ENCODE results near the gene CORO2A.

The CORO2A gene

DNA sequence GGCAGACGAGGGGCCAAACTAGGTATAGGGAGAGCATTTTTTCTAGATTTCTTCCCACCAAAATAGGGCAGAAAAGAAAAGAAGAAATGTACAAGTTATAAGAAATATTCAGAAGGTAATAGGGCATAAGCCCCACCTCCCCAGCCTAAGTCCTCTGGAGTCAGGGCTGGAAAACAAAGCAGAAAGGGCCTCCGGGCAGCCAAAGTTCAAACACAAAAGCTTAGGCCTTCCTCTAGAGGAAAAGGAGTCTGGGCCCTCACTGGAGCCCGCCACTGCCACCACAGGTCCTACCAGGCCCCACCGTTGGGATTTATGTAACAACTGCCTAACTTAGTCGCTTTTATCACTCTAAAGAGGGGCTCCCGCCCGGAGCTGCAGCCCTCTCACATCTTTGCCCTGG, 35.4 kb upstream of the CORO2A start:
- DNase-seq (ENCODE audit: low spot score in 2 of 2): peak in 1 of 2 experiments; percentile 22
- Histone ChIP-seq H3K9me3 (no peaks in the 10 kb centered on the region), H3K4me3 (no peak overlapping the region), H3K4me1 (no peaks in the 10 kb centered on the region), H3K36me3 (replicated peaks) (no peaks in the 10 kb centered on the region), H3K27me3 (ENCODE audit: low read depth) (no peaks in the 10 kb centered on the region)
- in situ Hi-C loops (cut with MboI; ENCODE audit: low sequenced_read_pairs): no loop called here

DNA sequence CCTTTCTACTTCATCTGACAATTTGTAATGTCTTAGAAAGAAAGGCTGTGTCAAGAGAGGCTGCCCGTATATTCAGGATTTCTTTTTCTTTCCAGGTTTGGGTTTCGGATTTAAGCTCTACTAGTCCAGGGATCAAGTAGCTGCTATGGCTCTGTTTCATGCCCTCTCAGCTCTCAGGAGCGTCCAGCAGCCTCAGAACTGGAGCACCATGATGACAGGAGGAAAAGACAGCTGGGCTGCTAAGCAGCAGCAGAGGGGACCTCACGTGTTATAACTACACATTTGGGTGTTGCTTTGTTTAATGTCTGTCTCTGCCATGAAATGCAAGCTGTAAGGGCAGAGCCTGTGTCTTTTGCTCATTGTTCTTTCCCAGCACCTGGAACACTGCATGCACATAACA, 34.5 kb upstream of the CORO2A start:
- H3K27me3 ChIP-seq (ENCODE audit: low read depth): no peaks in the 10 kb centered on the region
- H3K9me3 ChIP-seq: no peaks in the 10 kb centered on the region
- no peaks in the 10 kb centered on the region for H3K4me1 ChIP-seq
- H3K4me3 ChIP-seq: no peak overlapping the region
- no peaks in the 10 kb centered on the region for H3K36me3 ChIP-seq (replicated peaks)
- in situ Hi-C loops (cut with MboI; ENCODE audit: low sequenced_read_pairs): no loop called here
- DNase-seq (ENCODE audit: low spot score in 2 of 2): no peak

DNA sequence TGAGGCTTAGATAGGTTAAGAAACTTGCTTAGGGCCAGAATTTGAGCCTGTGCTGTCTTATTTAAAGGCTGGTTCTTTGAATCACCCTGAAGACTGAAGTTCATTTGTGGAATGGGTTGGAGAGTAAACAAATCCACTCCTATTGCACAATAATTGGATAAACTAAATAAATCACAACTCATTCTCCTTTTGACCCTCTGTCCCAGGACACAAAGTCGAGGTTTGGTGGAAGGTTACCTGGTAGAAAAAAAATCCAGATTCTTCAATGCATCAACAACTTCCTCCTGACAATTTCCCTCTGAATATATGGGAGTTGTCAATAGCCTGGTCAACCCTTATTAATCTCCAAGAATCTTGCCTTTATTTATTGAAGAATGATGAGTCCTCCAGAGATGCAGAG, 34.1 kb upstream of the CORO2A start:
- Histone ChIP-seq H3K9me3 (no peaks in the 10 kb centered on the region), H3K4me1 (no peaks in the 10 kb centered on the region), H3K36me3 (replicated peaks) (no peaks in the 10 kb centered on the region), H3K4me3 (no peak overlapping the region), H3K27me3 (ENCODE audit: low read depth) (no peaks in the 10 kb centered on the region)
- in situ Hi-C loops (cut with MboI; ENCODE audit: low sequenced_read_pairs): no loop called here
- no peak for DNase-seq (ENCODE audit: low spot score in 2 of 2)

DNA sequence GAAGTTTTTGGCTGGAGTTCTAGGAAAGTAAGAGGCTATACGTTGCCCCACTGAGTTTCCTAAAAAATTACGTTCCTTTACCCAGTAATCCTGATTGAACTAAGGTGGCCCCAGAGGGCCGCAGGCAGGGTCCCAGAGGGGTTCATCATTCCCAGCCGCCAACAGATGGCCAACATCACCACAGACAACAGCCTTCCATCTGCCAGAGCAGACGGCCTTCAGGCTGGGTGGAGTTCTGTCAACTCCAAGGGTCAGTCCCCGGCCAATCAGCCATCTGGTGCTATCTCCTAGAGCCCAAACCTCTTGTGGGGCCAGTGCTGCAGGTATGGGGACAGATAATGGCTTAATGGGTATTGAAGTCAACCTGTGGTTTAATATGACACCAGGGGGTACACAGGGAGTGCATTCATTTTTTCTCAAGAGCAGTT, 32.6 kb upstream of the CORO2A start:
- no peaks in the 10 kb centered on the region for H3K27me3 ChIP-seq (ENCODE audit: low read depth)
- H3K9me3 ChIP-seq: no peaks in the 10 kb centered on the region
- no peaks in the 10 kb centered on the region for H3K36me3 ChIP-seq (replicated peaks)
- no peak for DNase-seq (ENCODE audit: low spot score in 2 of 2)
- in situ Hi-C loops (cut with MboI; ENCODE audit: low sequenced_read_pairs): no loop called here
- H3K4me1 ChIP-seq: no peaks in the 10 kb centered on the region
- no peak overlapping the region for H3K4me3 ChIP-seq

DNA sequence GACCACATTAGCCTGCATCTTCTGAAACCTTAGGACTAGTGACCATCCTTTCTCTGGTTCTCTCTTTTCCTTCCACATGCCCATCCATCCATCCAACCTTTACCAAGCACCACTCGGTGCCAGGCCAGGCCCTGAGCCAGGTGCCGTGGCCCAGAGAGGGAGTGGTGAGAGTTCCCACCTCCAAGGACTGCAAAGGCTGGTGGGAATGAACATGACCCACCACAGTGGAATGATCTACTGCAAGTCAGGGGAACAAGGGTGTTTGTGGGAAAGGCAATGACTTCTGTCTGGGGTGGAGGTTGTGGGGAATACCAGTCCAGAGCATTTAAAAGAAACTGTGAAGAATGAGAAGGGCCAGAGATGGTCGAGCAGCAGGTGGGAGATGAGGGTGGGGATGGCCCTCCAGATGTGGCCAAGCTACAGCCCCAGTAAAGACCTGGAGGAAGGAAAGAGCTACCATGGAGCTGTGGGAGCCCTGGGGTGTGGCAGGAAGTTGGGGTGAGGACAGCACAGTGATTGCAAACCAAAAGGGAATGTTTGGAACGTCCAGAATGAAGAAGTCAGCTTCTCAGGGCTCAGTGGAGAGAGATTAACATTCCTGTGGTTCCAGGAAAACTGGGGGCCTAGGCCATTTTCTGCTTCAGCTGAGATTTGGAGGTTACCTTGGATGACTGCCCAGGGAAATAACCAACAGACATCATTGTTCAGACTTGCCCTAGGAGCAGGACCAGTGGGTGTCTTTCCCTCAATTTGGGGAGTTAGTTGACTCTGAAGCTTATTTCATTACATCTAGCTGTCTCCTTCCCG, 30.7 kb upstream of the CORO2A start:
- Histone ChIP-seq H3K9me3 (no peaks in the 10 kb centered on the region), H3K4me1 (no peaks in the 10 kb centered on the region), H3K27me3 (ENCODE audit: low read depth) (no peaks in the 10 kb centered on the region), H3K36me3 (replicated peaks) (no peaks in the 10 kb centered on the region), H3K4me3 (no peak overlapping the region)
- in situ Hi-C loops (cut with MboI; ENCODE audit: low sequenced_read_pairs): no loop called here
- no peak for DNase-seq (ENCODE audit: low spot score in 2 of 2)

DNA sequence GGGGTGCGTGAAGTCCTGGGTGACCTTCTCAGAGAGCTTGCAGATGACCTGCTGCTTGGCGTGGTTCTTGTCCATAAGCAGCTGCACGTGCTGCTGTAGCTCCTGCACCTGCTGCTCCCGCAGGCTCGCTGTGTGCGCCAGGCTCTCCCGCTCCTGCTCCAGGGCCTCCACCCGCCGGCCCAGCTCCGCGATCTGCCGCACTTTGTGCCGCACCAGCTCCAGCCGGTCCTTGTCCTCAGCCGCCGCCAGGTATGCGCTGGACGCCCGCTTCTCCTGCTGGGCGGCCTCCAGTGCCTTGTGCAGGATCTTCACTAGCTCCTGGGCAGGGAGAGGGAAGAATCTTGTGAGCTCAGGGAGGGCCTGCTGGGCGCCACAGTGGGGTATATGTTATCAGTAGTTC, 28.5 kb upstream of the CORO2A start:
- in situ Hi-C loops (cut with MboI; ENCODE audit: low sequenced_read_pairs): no loop called here
- no peaks in the 10 kb centered on the region for H3K4me1 ChIP-seq
- H3K36me3 ChIP-seq (replicated peaks): no peaks in the 10 kb centered on the region
- no peak for DNase-seq (ENCODE audit: low spot score in 2 of 2)
- no peak overlapping the region for H3K4me3 ChIP-seq
- no peaks in the 10 kb centered on the region for H3K9me3 ChIP-seq
- H3K27me3 ChIP-seq (ENCODE audit: low read depth): no peaks in the 10 kb centered on the region

DNA sequence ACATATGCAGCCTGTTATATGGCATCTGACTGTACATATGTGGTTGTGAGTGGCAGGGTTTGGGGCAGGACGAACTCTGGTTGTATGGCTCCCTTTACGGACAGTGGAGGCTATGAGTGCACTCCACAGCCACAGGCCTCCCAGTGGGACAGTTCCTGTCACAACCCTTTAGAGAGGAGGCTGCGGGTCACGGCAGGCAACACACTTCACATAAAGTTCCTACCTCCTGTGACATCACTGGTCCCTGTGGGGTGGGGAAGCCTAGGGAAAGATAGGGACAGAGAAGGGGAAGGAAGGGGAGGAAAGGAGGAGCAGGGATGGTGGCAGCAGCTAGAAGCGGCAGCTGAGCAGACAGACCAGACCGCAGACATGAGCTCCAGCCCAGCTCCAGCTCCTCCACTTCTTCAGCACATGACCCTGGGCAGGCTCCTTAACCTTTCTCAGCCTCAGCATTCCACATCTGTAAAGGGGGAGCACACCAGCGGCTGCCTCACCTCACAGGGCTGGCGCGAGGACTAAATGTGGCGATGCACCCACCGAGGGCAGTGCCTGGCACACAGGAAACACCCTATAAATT, 27.4 kb upstream of the CORO2A start:
- Histone ChIP-seq H3K4me3 (no peak overlapping the region), H3K27me3 (ENCODE audit: low read depth) (no peaks in the 10 kb centered on the region), H3K9me3 (no peaks in the 10 kb centered on the region), H3K4me1 (no peaks in the 10 kb centered on the region), H3K36me3 (replicated peaks) (no peaks in the 10 kb centered on the region)
- DNase-seq (ENCODE audit: low spot score in 2 of 2): no peak
- in situ Hi-C loops (cut with MboI; ENCODE audit: low sequenced_read_pairs): no loop called here

DNA sequence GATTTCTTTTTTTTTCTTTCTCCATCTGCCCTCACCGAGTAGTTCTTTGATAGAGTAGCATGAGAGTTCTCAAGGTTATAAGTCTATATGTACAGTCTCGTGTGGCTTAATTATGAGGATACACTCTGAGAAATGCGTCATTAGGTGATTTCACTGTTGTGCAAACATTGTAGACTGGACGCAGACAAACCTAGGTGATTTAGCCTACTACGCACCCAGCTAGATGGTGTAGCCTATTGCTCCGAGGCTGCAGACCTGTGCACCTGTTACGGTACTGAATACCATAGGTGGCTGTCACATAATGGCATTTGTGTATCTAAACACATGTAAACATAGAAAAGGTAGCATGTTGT, 26.9 kb upstream of the CORO2A start:
- H3K27me3 ChIP-seq (ENCODE audit: low read depth): no peaks in the 10 kb centered on the region

DNA sequence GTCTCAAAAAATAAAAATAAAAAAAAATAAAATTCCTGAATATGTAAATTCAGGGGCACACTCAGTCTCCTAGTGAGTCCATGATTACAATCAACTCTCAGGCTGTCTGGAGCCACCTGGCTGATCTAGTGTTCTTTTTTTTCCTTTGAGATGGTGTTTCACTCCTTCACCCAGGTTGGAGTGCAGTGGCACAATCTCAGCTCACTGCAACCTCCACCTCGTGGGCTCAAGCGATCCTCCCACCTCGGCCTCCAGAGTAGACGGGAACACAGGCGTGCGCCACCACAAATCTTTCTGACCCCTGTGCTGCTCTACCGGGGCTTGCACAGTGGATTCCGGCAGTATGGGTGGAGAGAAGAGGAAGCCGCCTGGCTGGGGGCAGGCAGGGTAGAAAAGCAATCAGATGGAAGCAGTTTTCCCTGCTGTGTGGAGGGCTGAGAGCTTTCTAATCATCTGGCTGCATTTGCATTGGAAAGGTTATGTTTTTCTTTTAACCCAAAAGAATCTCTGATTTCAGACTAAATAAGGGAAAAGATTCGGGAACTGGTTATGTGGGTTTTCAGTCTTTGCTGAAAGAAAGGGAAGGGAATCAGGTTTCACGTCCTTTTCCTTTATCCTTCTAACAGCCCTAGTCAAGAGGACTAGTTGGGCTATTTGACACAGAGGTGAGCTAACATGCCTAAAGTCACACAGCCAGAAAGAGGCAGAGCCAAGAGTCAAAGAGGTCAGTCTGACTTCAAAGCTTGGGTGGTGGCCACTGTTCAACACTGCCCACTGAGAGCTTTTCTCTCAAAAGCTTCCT, 26.3 kb upstream of the CORO2A start:
- peak in 1 of 2 experiments; percentile 3 for DNase-seq (ENCODE audit: low spot score in 2 of 2)
- in situ Hi-C loops (cut with MboI; ENCODE audit: low sequenced_read_pairs): no loop called here

More for the DNA sequence above, 26.9 kb upstream of the CORO2A start:
- no peak for DNase-seq (ENCODE audit: low spot score in 2 of 2)
- in situ Hi-C loops (cut with MboI; ENCODE audit: low sequenced_read_pairs): no loop called here
- Histone ChIP-seq H3K36me3 (replicated peaks) (no peaks in the 10 kb centered on the region), H3K4me1 (no peaks in the 10 kb centered on the region), H3K4me3 (no peak overlapping the region), H3K9me3 (no peaks in the 10 kb centered on the region)

DNA sequence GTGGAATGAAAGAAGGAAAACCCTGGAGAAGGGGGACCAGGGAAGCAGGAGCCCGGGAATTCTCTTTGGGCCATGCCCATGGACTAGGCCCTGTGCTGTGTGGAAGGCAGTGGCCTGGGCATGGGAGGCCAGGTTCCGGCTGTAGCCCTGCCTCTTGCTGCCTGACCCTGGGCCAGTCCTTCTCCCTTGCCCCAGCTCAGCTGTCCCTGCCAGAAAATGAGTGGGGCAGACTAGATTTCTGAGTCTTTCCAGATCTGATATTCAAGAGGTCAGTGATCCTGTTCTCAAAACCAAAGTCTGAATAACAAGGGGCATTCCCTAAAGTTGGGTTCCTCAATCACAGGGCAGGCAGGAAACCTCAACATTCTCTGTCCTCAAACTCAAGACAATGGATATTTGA, 24.8 kb upstream of the CORO2A start:
- H3K9me3 ChIP-seq: no peaks in the 10 kb centered on the region
- H3K27me3 ChIP-seq (ENCODE audit: low read depth): no peaks in the 10 kb centered on the region
- H3K4me1 ChIP-seq: no peaks in the 10 kb centered on the region
- DNase-seq (ENCODE audit: low spot score in 2 of 2): no peak
- H3K4me3 ChIP-seq: no peak overlapping the region
- in situ Hi-C loops (cut with MboI; ENCODE audit: low sequenced_read_pairs): no loop called here
- H3K36me3 ChIP-seq (replicated peaks): no peaks in the 10 kb centered on the region

More for the DNA sequence above, 26.3 kb upstream of the CORO2A start:
- Histone ChIP-seq H3K36me3 (replicated peaks) (no peaks in the 10 kb centered on the region), H3K27me3 (ENCODE audit: low read depth) (no peaks in the 10 kb centered on the region), H3K9me3 (no peaks in the 10 kb centered on the region), H3K4me3 (no peak overlapping the region), H3K4me1 (no peaks in the 10 kb centered on the region)

DNA sequence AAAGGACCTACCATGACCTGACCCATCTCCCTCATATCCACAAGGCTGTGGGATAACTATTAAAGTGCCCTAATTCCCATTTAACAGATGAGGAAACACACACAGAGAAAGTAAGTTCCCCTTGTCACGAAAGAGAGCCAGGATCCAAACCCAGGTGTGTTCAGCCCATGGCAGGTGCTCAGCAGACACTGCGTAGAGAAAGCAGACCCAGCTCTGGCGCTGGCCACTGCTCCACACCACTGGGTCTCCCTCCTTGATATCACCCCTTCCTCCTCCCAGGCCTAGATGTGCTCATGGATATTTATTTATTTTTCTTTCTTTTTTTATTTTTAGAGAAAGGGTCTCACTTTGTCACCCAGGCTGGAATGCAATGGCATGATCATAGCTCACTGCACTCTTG, 24.0 kb upstream of the CORO2A start:
- Histone ChIP-seq H3K36me3 (replicated peaks) (no peaks in the 10 kb centered on the region), H3K4me1 (no peaks in the 10 kb centered on the region), H3K4me3 (no peak overlapping the region), H3K9me3 (no peaks in the 10 kb centered on the region), H3K27me3 (ENCODE audit: low read depth) (no peaks in the 10 kb centered on the region)
- DNase-seq (ENCODE audit: low spot score in 2 of 2): no peak
- in situ Hi-C loops (cut with MboI; ENCODE audit: low sequenced_read_pairs): no loop called here

DNA sequence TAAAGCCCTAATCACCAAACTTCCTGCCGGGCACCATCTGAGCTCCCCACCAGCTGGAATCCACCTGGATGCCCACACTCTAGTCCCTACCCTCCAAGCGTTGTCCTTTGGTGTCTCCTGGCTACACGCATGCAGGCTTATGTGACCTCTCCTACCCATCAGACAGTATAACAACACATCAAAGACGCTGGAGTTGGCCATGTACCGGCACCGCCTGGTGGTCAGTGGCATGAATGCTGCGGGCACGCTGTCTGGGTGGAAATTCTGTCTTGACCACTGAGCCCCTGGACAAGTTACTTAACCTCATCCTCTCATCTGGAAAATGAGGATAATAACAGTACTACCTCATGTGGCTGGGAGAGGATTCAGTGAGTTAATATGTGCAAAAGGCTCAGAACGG, 23.4 kb upstream of the CORO2A start:
- peak in 1 of 2 experiments; percentile 30 for DNase-seq (ENCODE audit: low spot score in 2 of 2)
- in situ Hi-C loops (cut with MboI; ENCODE audit: low sequenced_read_pairs): no loop called here
- Histone ChIP-seq H3K36me3 (replicated peaks) (no peaks in the 10 kb centered on the region), H3K27me3 (ENCODE audit: low read depth) (no peaks in the 10 kb centered on the region), H3K9me3 (no peaks in the 10 kb centered on the region), H3K4me1 (no peaks in the 10 kb centered on the region), H3K4me3 (no peak overlapping the region)

DNA sequence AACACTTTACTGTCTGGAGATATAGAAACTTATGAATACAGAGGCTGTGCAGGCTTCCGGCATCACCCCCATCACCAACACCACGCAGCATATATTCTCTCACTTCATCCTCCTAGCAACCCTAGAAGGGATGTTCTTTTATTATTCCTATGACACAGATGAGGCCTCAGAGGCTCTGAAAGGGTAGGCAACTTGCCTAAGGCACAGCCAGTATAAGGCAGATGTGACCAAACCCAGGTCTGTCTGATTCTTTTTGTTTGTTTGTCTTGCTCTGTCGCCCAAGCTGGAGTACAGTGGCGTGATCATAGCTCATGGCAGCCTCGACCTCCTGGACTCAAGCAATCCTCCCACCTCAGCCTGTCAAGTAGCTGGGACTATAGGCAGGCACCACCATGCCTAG, 22.8 kb upstream of the CORO2A start:
- Histone ChIP-seq H3K27me3 (ENCODE audit: low read depth) (no peaks in the 10 kb centered on the region), H3K9me3 (no peaks in the 10 kb centered on the region), H3K4me1 (no peaks in the 10 kb centered on the region), H3K36me3 (replicated peaks) (no peaks in the 10 kb centered on the region), H3K4me3 (no peak overlapping the region)
- in situ Hi-C loops (cut with MboI; ENCODE audit: low sequenced_read_pairs): no loop called here
- no peak for DNase-seq (ENCODE audit: low spot score in 2 of 2)

DNA sequence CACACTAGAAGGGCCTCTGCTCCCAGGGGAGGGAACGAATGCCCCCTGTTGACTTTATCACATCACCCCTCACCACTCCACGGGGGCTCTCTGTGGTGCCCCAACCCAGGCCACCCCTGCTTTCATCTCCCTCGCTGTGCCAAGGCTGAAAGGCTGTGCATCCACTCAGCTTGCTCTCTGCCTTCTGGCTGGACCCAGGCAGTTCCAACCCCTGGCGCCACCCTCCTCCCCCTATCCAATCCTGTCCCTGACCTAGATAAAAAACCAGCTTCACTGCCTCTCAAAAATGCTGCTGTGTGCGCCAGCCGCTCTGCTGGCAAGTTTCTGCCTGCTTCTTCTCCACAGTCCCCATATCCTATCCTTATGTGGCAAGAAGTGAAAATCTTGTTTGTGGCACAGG, 22.4 kb upstream of the CORO2A start:
- Histone ChIP-seq H3K4me3 (no peak overlapping the region), H3K4me1 (no peaks in the 10 kb centered on the region), H3K36me3 (replicated peaks) (no peaks in the 10 kb centered on the region), H3K9me3 (no peaks in the 10 kb centered on the region), H3K27me3 (ENCODE audit: low read depth) (no peaks in the 10 kb centered on the region)
- in situ Hi-C loops (cut with MboI; ENCODE audit: low sequenced_read_pairs): no loop called here
- DNase-seq (ENCODE audit: low spot score in 2 of 2): no peak
